CD14-positive monocyte (primary cell): ENCODE results near the gene IL12B. TPM values are rescaled to one million over a fixed set of nuclear protein-coding genes. Genes with fewer than 3 reads are reported as not detected.

Experiments used
- DNase-seq, 3 donors: peaks; one replicate each; pipeline ENCODE4 v3.0.0-alpha.2; 2011 to 2022
- H2AFZ ChIP-seq: 2 replicates; pipeline ENCODE4 v1.6.0; 2012; ENCODE audit warnings: mild to moderate bottlenecking, low read depth, low read length, inconsistent platforms; ENCODE audit not compliant: insufficient read depth, poor library complexity, severe bottlenecking
- H3K27ac ChIP-seq, 2 donors: 1 replicate in 1 of 2; 2 replicates in 1 of 2; pipeline ENCODE4 v1.5.1; 2012 to 2013; ENCODE audit warnings: low read length in 2 of 2, control low read depth in 1 of 2, inconsistent platforms in 1 of 2, low read depth in 1 of 2, mild to moderate bottlenecking in 1 of 2
- H3K27me3 ChIP-seq, 2 donors: one replicate each; pipeline versions ENCODE4 v1.6.0 to v1.6.1; 2011 to 2013; ENCODE audit warnings: low read length in 2 of 2; ENCODE audit not compliant: control insufficient read depth in 2 of 2, insufficient read depth in 2 of 2
- H3K36me3 ChIP-seq, 2 donors: replicated peaks in 1 of 2; 1 replicate in 1 of 2; 2 replicates in 1 of 2; pipeline versions ENCODE4 v1.5.1 to v1.6.1; 2012 to 2013; ENCODE audit warnings: low read length in 2 of 2, control low read depth in 1 of 2, inconsistent platforms in 1 of 2, mild to moderate bottlenecking in 1 of 2; ENCODE audit not compliant: insufficient read depth in 2 of 2, control insufficient read depth in 1 of 2
- H3K4me1 ChIP-seq, 2 donors: 1 replicate in 1 of 2; 2 replicates in 1 of 2; pipeline versions ENCODE4 v1.5.1 to v1.6.1; 2012 to 2013; ENCODE audit warnings: low read length in 2 of 2, control low read depth in 1 of 2, inconsistent platforms in 1 of 2, mild to moderate bottlenecking in 1 of 2, moderate library complexity in 1 of 2; ENCODE audit not compliant: insufficient read depth in 2 of 2, control insufficient read depth in 1 of 2
- H3K4me2 ChIP-seq: replicated peaks from 2 replicates; pipeline ENCODE3; 2012; ENCODE audit warnings: low read length, moderate library complexity, mild to moderate bottlenecking; ENCODE audit not compliant: poor library complexity, severe bottlenecking; ENCODE audit errors: extremely low read depth
- H3K4me3 ChIP-seq, 3 experiments: fragments of 200-600 bp in 1 of 3; sonication (generic) in 1 of 3; replicated peaks in 1 of 3; 1 replicate in 2 of 3; 2 replicates in 1 of 3; pipeline ENCODE4 v1.5.1; 2011 to 2013; ENCODE audit warnings: low read length in 3 of 3, mild to moderate bottlenecking in 3 of 3, control low read depth in 2 of 3, low read depth in 2 of 3, inconsistent platforms in 1 of 3, moderate library complexity in 1 of 3
- H3K79me2 ChIP-seq: 2 replicates; pipeline ENCODE4 v1.6.0; 2012; ENCODE audit warnings: mild to moderate bottlenecking, control low read depth, inconsistent platforms, low read length, moderate library complexity; ENCODE audit not compliant: insufficient read depth
- H3K9ac ChIP-seq: 2 replicates; pipeline ENCODE4 v1.6.0; 2017; ENCODE audit warnings: low read length, mild to moderate bottlenecking; ENCODE audit not compliant: insufficient read depth, poor library complexity, severe bottlenecking
- H3K9me3 ChIP-seq, 2 donors: replicated peaks in 1 of 2; 1 replicate in 1 of 2; 2 replicates in 1 of 2; pipeline versions ENCODE4 v1.5.1 to v1.6.1; 2012 to 2013; ENCODE audit warnings: low read length in 2 of 2, control low read depth in 1 of 2; ENCODE audit not compliant: control insufficient read depth in 1 of 2, insufficient read depth in 1 of 2
- H4K20me1 ChIP-seq: 2 replicates; pipeline ENCODE4 v1.6.0; 2012; ENCODE audit warnings: mild to moderate bottlenecking, low read length, control low read depth, moderate library complexity; ENCODE audit not compliant: insufficient read depth
- H3K27ac Mint-ChIP-seq, 7 donors: one replicate each; pipeline ENCODE4 v1.8.0; 2020; ENCODE audit warnings: mild to moderate bottlenecking in 7 of 7, mixed read lengths in 7 of 7, moderate library complexity in 6 of 7, inconsistent platforms in 2 of 7
- H3K27me3 Mint-ChIP-seq, 3 donors: one replicate each; pipeline ENCODE4 v1.8.0; 2021 to 2022; ENCODE audit warnings: low read depth in 3 of 3, mild to moderate bottlenecking in 3 of 3, mixed read lengths in 3 of 3, moderate library complexity in 3 of 3, inconsistent platforms in 1 of 3
- H3K36me3 Mint-ChIP-seq, 2 donors: one replicate each; pipeline ENCODE4 v1.8.0; 2020; ENCODE audit warnings: mixed read lengths in 2 of 2, inconsistent platforms in 1 of 2, mild to moderate bottlenecking in 1 of 2
- H3K4me1 Mint-ChIP-seq: one replicate; pipeline ENCODE4 v1.8.0; 2020; ENCODE audit warnings: mild to moderate bottlenecking, mixed read lengths
- H3K4me3 Mint-ChIP-seq, 2 donors: one replicate each; pipeline ENCODE4 v1.8.0; 2020; ENCODE audit warnings: mild to moderate bottlenecking in 2 of 2, mixed read lengths in 2 of 2, moderate library complexity in 1 of 2
- H3K9me3 Mint-ChIP-seq, 7 donors: one replicate each; pipeline ENCODE4 v1.8.0; 2020 to 2022; ENCODE audit warnings: mixed read lengths in 7 of 7, mild to moderate bottlenecking in 6 of 7, moderate library complexity in 6 of 7, inconsistent platforms in 2 of 7
- WGBS: methylation state at CpG from one replicate; pipeline ENCODE4 v1.1.5; 2013; ENCODE audit warnings: missing lambda C conversion rate; ENCODE audit not compliant: insufficient coverage; 5-methylcytosine and 5-hydroxymethylcytosine counted together
- intact Hi-C, 2 donors: fragments of 100-400 bp; cut with micrococcal nuclease; formaldehyde crosslinking; loops; one replicate each; pipeline versions ENCODE4 v1.15.0 to v1.15.1; 2023
- polyA plus RNA-seq, 3 donors: library from polyadenylated mRNA; depleted of rRNA in 1 of 3; unstranded in 2 of 3; stranded (reverse) in 1 of 3; fragments of 300-500 nt in 2 of 3; fragments of >200 nt in 1 of 3; fragmentation: Illumina TruSeq in 2 of 3; gene quantifications; 1 replicate in 2 of 3; 2 replicates in 1 of 3; pipeline ENCODE4 v1.2.3, GENCODE V29; 2012 to 2021
- TF ChIP-seq, protein P1 (sequence below): fragments of 200-600 bp; IDR thresholded peaks from one replicate; pipeline ENCODE4 v1.8.0; 2022; ENCODE audit warnings: antibody characterized with exemption, mild to moderate bottlenecking

IL12B gene
- polyA plus RNA-seq, 3 donors = not detected

DNA sequence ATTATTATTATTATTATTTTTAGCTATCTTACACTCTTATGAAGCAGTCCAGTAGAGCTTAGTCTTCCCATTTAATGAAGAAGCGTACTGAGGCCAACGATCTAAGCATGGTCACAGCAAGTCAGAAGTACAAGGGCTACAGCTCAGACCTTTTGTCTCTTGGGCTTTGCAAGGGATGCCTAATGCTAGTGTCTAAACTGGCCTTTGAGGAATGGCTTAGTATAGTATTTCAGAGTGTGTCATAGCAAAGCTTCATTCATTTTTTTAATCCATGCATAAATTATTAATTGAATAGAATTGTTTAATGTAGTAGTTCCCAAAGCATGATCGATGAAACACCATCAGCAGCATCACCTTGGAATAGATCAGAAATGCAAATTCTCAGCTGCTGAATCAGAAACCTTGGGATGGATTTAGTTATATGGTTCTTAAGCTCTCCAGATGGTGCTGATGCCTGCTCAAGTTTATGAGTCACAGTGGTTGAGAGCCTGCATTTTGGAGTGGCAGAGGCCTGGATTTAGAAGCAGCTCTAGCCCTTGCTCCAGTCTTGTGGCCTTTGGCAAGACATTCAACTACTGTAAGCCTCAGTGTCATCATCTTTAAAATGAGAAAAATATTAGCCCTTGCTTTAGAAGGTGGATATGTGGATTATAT lies 6.1 kb downstream of the IL12B start:
- Histone ChIP-seq H3K9ac (no peak overlapping the region), H3K36me3 (no peaks in the 10 kb centered on the region), H3K4me3 (no peak overlapping the region), H4K20me1 (no peaks in the 10 kb centered on the region), H3K79me2 (no peaks in the 10 kb centered on the region), H3K27me3 (no peaks in the 10 kb centered on the region), H3K27ac (no peak overlapping the region), H2AFZ (no peak overlapping the region), H3K4me2 (no peak overlapping the region), H3K9me3 (no peaks in the 10 kb centered on the region), H3K4me1 (no peaks in the 10 kb centered on the region)
- Mint-ChIP-seq H3K27ac (no peak overlapping the region), H3K4me3 (no peak overlapping the region), H3K4me1 (peaks cover 2% of the 10 kb centered on the region), H3K27me3 (peaks cover 0 to 1% (median 0%) of the 10 kb centered on the region in 3 donors), H3K36me3 (no peaks in the 10 kb centered on the region), H3K9me3 (no peaks in the 10 kb centered on the region)
- TF ChIP-seq, protein P1, sequence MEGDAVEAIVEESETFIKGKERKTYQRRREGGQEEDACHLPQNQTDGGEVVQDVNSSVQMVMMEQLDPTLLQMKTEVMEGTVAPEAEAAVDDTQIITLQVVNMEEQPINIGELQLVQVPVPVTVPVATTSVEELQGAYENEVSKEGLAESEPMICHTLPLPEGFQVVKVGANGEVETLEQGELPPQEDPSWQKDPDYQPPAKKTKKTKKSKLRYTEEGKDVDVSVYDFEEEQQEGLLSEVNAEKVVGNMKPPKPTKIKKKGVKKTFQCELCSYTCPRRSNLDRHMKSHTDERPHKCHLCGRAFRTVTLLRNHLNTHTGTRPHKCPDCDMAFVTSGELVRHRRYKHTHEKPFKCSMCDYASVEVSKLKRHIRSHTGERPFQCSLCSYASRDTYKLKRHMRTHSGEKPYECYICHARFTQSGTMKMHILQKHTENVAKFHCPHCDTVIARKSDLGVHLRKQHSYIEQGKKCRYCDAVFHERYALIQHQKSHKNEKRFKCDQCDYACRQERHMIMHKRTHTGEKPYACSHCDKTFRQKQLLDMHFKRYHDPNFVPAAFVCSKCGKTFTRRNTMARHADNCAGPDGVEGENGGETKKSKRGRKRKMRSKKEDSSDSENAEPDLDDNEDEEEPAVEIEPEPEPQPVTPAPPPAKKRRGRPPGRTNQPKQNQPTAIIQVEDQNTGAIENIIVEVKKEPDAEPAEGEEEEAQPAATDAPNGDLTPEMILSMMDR = no peak
- WGBS = no CpG with 5 or more reads among the region's 3 CpGs
- intact Hi-C loops = no loop called here
- DNase-seq = no peak

DNA sequence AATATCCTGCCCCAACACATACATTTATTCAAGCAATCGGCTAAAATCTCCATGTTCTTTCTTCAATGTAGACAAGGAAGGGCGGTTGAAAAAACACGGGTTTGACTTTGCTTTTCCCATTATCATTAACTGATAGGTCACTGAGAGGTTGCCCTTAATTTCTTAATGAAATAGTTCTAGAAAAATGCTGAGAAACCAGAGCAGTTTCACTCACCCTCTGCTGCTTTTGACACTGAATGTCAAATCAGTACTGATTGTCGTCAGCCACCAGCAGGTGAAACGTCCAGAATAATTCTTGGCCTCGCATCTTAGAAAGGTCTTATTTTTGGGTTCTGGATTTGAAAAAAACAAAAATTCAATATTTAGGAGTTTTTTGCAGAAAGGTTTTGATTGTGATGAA lies 8.1 kb downstream of the IL12B start:
- Mint-ChIP-seq H3K27me3 (peaks cover 0 to 1% (median 0%) of the 10 kb centered on the region in 3 donors), H3K4me1 (peaks cover 2% of the 10 kb centered on the region), H3K27ac (no peak overlapping the region), H3K9me3 (no peaks in the 10 kb centered on the region), H3K36me3 (no peaks in the 10 kb centered on the region), H3K4me3 (no peak overlapping the region)
- TF ChIP-seq, protein P1 = no peak
- H3K79me2 ChIP-seq = no peaks in the 10 kb centered on the region
- no peaks in the 10 kb centered on the region for H3K27me3 ChIP-seq
- no peaks in the 10 kb centered on the region for H3K4me1 ChIP-seq
- no peak overlapping the region for H3K27ac ChIP-seq
- no peaks in the 10 kb centered on the region for H3K36me3 ChIP-seq
- H4K20me1 ChIP-seq = no peaks in the 10 kb centered on the region
- no peak overlapping the region for H3K4me3 ChIP-seq
- H3K4me2 ChIP-seq = no peak overlapping the region
- H3K9ac ChIP-seq = no peak overlapping the region
- no peaks in the 10 kb centered on the region for H3K9me3 ChIP-seq
- WGBS = 100% methylated on average over 3 of the region's 6 CpGs
- H2AFZ ChIP-seq = no peak overlapping the region
- DNase-seq = no peak
- intact Hi-C loops = no loop called here
